AG09309 (cell line): ENCODE results near the gene CPNE1.

ENCODE experiments used
- DNase-seq: peaks from one replicate; pipeline ENCODE4 v3.0.0-alpha.2; 2010; ENCODE audit warnings: low read depth
- H3K4me3 ChIP-seq: 2 replicates; pipeline ENCODE4 v1.5.1; 2011; ENCODE audit warnings: mild to moderate bottlenecking, low read depth, low read length, moderate library complexity; ENCODE audit not compliant: control insufficient read depth
- TF ChIP-seq, protein P1 (sequence below): IDR thresholded peaks from 2 replicates; pipeline ENCODE4 v1.5.1; 2011; ENCODE audit warnings: mild to moderate bottlenecking, low read depth, low read length, inconsistent platforms; ENCODE audit not compliant: insufficient read depth, control insufficient read depth; ENCODE audit errors: missing control alignments

CPNE1 gene

DNA sequence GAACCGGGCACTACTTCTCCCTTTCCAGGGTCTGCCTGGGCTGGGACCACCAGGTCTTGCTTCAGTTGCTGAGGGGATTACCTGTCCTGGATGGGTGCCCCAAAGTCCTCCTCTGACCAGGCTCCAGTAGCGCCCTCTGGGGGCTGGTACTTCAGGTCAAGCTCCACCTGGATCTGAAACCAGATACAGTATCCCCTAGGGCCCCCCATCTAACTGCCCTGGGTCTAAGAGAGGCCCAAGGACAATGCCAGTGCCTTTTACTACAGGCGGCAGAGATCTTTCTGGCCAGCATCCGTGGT is 60.3 kb downstream of the CPNE1 start:
- H3K4me3 ChIP-seq: no peak overlapping the region
- DNase-seq: no peak
- TF ChIP-seq, protein P1, sequence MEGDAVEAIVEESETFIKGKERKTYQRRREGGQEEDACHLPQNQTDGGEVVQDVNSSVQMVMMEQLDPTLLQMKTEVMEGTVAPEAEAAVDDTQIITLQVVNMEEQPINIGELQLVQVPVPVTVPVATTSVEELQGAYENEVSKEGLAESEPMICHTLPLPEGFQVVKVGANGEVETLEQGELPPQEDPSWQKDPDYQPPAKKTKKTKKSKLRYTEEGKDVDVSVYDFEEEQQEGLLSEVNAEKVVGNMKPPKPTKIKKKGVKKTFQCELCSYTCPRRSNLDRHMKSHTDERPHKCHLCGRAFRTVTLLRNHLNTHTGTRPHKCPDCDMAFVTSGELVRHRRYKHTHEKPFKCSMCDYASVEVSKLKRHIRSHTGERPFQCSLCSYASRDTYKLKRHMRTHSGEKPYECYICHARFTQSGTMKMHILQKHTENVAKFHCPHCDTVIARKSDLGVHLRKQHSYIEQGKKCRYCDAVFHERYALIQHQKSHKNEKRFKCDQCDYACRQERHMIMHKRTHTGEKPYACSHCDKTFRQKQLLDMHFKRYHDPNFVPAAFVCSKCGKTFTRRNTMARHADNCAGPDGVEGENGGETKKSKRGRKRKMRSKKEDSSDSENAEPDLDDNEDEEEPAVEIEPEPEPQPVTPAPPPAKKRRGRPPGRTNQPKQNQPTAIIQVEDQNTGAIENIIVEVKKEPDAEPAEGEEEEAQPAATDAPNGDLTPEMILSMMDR: peak; percentile 36

DNA sequence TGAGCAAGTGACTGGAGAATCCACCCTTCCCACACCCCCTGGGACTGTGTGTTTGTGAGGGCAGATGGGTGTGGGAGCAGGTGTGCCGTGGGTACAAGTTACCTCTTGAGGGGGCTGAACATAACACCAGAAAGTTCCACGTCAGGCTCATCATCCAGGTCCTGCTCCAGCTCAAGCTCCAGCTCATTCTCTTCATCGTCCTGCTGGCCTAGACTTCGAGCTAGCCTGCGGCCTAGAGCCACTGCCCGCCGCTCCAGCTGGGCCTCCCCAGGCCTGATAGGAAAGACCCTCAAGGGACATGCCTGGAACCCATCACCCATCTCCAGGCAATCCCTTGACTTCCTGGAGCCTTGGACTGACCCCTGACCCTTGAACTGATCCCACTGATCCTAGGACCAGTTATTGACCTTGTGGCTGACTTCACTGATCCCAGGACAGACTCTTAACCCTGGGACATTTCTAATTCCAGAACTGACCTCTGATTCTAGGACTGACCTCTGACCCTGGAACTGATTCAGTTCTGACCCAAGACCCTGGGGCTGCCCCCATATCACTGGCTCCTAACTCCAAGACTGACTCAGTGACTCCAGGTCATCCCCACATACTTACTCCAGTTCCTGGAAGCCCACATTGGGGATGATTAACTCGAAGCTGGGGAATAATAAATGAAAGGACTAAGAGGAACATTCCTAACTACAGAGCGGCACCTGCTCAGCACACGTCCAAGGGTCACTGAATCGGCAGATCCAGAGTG is 60.8 kb downstream of the CPNE1 start:
- TF ChIP-seq, protein P1: no peak
- DNase-seq: no peak
- H3K4me3 ChIP-seq: no peak overlapping the region

DNA sequence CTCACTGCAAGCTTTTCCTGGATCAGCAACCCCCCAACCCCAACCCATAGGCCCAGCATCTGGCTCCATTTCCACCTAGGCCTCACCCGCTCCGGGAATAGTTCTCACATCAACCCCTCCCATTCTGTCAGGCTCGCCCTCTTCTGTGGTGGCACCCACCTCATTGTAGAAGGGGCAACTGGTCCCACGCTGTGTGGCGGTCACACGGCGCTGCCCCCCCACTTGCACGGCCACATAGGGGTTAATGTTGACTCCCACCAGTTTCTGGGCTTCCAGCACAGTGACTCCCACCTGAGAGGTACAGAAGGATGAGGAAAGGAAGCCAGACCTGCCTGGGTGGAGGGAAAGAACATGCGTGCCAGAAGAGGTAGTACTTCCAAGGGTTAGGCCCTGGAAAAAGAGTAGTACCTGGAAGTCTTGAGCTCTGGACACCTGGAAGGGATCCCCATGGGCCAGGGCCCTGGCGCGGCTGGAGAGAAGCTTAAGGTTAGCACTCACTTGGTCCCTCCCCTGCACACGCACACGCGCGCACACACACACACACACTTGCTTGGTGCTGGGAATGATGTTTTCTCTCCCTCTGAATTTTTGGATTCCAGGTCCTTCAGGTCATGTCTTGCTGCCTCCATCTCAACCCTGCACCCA is 61.7 kb downstream of the CPNE1 start:
- no peak overlapping the region for H3K4me3 ChIP-seq

DNA sequence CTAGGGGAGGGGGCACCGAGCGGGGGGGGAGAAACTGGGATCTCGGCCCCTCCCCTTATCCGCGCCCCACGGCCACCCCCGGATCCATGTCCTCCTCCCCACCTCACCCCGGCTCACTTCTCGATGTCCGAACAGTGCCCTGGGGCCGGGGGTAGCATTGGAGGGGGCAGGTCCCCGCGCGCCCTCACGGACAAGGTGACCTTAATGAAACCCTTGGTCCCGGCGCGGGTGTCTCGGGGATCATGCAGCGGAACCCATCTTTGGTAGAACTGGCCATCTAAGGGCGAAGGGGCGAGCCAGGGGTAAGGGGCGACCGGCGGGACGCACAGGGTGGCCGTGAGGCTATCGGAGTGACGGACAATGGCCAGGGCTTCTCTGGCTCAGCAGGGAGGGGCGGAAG is 62.7 kb downstream of the CPNE1 start:
- H3K4me3 ChIP-seq: peak overlapping the region; percentile 28
- TF ChIP-seq, protein P1: no peak
- no peak for DNase-seq

More for the DNA sequence above, 61.7 kb downstream of the CPNE1 start:
- TF ChIP-seq, protein P1: no peak
- DNase-seq: no peak

DNA sequence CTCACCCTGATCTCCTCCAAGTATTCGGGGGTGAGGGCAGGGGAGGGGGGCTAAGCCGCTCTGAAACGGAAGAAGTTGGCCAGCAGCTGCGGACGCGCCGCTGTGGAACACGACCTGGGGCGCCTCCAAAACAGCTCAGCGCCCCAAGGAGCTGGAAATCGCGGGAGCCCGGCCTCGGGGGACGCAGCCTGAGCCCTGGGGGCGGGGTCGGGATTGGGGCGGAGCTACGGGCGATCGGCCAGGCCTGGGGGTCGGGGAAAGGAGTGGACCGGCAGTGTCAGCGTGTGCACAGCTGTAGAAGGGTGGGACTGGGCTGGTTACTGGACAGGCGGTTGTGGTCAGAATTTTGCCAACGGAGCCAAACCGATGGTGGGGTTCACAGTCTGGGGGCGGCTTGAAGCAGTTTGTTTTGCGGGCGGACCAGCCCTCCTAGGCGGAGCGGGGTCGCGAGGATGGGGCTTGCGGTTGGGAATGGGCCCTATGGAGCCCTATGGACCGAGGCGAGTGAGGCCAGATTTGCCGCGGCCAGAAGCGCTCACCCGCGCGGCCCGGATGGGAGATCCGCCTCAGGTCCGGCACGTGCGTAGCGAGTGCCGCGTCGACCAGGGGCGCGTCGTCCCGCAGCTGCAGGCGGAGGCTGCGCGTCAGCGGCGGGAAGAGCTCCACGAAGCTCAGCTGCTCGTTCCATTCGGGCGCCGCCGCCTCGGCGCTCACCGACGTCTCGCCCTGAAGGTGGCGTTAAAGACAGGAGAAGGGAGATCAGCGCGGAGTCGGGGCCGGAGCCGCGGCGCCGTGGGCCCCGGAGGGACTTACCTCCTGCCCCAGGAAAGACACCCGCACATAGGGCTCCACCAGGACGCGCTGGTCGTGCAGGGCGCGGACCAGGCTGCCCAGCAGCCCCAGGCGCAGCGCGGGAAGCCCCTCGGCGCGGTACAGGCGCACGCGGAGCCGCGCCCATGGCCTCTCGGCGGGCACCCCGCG is 63.4 kb downstream of the CPNE1 start:
- no peak for DNase-seq
- TF ChIP-seq, protein P1: peak; percentile 37
- H3K4me3 ChIP-seq: peak overlapping the region; percentile 44

DNA sequence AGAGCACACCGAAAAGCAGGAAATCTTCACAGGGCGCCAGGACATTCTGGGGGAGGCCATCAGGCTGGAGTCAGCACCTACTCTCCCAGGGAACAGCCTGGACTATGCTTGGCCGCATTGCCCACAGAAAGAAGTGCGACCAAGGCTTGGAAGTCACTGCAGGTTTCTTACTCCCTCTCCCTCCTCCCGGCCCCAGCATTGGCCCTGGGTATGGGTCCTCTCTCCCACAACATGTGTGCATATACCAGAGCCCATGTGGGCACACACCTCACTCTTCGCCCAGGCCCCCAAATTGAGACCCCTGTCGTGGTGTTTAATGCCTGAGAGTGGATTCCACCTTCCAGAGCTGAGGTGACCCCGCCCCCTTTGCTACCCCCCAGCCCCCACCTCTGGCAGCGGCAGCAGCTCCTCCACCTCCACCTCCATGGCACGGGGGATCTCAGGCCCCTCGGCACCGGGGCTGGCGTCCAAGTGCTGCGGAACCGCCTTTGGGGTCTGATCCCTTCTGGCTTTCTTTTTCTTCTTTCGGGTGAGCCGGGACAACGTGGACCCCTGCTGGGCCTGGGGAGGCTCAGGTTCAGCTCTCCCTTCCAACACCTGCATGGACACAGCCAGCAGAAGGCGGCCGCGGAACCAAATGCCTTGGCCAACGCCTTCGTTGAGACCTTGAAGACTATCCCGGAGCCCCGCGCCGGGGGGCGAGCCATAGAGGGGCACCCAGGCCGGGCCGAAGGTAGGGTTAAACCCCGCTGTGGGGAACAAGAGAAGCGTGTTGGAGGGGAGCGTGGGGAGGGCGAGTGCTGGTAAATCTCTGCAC is 64.3 kb downstream of the CPNE1 start:
- peak overlapping the region; percentile 44 for H3K4me3 ChIP-seq
- DNase-seq: no peak

More for the DNA sequence above, 64.3 kb downstream of the CPNE1 start:
- TF ChIP-seq, protein P1: no peak
